ENCODE data around the gene RETN.

The RETN gene

DNA sequence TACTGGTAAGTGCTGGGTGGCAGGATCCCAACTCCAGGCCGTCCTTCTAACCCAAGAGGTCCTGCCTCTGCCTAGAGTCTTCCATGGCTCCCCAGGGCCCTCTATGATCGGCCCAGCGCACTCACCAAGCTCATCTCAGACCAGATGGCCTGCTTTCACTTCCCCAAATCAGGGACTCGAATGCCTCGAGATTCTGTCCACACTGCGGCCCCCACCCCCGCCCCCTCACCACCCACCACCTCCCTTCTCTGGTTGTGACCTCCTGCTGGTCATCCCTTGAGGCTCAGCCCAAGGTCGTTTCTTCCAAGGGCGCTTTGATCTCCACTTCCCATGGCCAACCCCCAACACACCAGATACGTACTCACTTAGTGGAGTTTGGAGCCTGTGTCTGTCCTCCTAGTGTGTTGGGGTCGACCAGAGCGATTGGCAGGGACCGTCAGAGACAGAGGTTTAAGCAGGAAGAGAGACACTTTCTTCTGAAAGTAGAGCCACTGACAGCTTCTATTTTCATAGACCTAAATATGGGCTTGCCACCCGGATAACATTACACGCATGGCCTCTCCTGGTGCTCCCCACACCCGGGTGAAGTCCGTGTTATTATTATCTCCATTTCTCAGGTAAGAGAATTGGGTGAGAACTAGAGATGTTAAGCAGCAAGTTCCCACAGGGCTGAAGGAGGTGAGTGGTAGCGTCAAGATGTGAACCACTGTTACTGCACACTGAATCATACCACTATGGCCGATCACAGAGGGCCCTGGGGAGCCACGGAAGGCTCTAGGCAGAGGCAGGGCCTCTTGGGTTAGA is 33.0 kb downstream of the RETN start, which contains the start of gene FCER2:
TSS of gene FCER2 (minus strand) at position 478 of the 804 bp plus-strand sequence. CDS start 2,371 bp downstream, outside the sequence.
- in situ Hi-C loops (cut with HindIII; ENCODE audit: low sequenced_read_pairs): no loop called here
- DNase-seq (ENCODE audit: low read depth): no peak
- TF ChIP-seq, protein P1, sequence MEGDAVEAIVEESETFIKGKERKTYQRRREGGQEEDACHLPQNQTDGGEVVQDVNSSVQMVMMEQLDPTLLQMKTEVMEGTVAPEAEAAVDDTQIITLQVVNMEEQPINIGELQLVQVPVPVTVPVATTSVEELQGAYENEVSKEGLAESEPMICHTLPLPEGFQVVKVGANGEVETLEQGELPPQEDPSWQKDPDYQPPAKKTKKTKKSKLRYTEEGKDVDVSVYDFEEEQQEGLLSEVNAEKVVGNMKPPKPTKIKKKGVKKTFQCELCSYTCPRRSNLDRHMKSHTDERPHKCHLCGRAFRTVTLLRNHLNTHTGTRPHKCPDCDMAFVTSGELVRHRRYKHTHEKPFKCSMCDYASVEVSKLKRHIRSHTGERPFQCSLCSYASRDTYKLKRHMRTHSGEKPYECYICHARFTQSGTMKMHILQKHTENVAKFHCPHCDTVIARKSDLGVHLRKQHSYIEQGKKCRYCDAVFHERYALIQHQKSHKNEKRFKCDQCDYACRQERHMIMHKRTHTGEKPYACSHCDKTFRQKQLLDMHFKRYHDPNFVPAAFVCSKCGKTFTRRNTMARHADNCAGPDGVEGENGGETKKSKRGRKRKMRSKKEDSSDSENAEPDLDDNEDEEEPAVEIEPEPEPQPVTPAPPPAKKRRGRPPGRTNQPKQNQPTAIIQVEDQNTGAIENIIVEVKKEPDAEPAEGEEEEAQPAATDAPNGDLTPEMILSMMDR (IDR thresholded peaks at IDR 0.05; ENCODE audit: low read depth, low read length, missing control alignments): no peak
- H3K4me3 ChIP-seq (ENCODE audit: low read depth, low read length): no peak within 1 kb of the TSS

GRCh38 chr19:7703332-7703731 is 34.5 kb downstream of the RETN start:
- TF ChIP-seq, protein P1 (IDR thresholded peaks at IDR 0.05; ENCODE audit: low read depth, low read length, missing control alignments): no peak
- in situ Hi-C loops (cut with HindIII; ENCODE audit: low sequenced_read_pairs): no loop called here
- DNase-seq (ENCODE audit: low read depth): no peak
- no peak overlapping the region for H3K4me3 ChIP-seq (ENCODE audit: low read depth, low read length)

- in situ Hi-C loops (cut with HindIII; ENCODE audit: low sequenced_read_pairs): no loop called here
- TF ChIP-seq, protein P1 (IDR thresholded peaks at IDR 0.05; ENCODE audit: low read depth, low read length, missing control alignments): no peak
- H3K4me3 ChIP-seq (ENCODE audit: low read depth, low read length): no peak overlapping the region
- DNase-seq (ENCODE audit: low read depth): no peak
These were observed 35.6 kb downstream of the RETN start for GRCh38 chr19:7704280-7705060.

- in situ Hi-C loops (cut with HindIII; ENCODE audit: low sequenced_read_pairs): no loop called here
- no peak overlapping the region for H3K4me3 ChIP-seq (ENCODE audit: low read depth, low read length)
- DNase-seq (ENCODE audit: low read depth): no peak
- TF ChIP-seq, protein P1 (IDR thresholded peaks at IDR 0.05; ENCODE audit: low read depth, low read length, missing control alignments): no peak
These were observed 36.7 kb downstream of the RETN start for GRCh38 chr19:7705387-7706187.

DNA sequence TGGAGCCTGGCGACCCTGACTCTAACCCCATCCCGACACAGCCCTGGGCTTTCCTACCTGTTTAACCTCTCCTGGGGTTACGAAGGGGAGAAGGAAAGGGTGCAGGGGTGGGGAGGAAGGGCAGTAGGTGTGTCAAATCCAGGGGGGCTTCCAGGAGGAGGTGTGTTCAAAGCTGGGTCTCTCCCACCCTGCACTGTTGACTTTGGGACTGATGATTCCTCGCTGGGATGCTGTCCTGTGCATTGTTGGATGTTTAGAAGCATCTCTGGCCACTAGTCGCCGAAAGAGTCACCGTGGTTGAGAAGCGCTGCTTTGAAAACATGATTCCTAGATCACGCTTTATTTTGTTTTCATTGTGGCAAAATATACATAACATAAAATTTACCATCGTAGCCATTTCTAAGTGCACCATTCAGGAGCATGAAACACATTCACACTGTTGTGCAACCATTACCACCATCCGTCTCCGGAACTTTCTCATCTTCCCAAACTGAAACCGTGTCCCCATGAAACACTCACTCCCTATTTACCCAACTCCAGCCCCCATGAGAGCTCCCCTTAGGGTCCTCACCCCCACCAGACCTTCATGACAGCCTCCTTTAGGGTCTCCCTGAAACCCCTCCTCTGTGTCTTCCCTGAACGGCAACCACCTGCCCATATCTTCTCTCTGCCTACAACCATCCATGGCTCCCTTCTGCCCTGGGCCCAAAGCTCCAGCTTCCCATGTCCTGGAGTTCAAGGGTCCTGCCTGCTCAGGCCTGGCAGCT is 37.5 kb downstream of the RETN start:
- in situ Hi-C loops (cut with HindIII; ENCODE audit: low sequenced_read_pairs): no loop called here
- DNase-seq (ENCODE audit: low read depth): no peak
- no peak overlapping the region for H3K4me3 ChIP-seq (ENCODE audit: low read depth, low read length)
- TF ChIP-seq, protein P1 (IDR thresholded peaks at IDR 0.05; ENCODE audit: low read depth, low read length, missing control alignments): no peak

Measured in astrocyte of the cerebellum (primary cell).